Endodermal cell (in vitro differentiated cells): Measurements from ENCODE around the gene NBAS. TPM values are rescaled to one million over a fixed set of nuclear protein-coding genes. Genes with fewer than 3 reads are reported as not detected.

ENCODE experiments used
- DNase-seq: peaks from one replicate; pipeline ENCODE4 v3.0.0-alpha.2; 2017
- H3K27ac ChIP-seq: 2 replicates; pipeline ENCODE4 v1.5.1; 2013; ENCODE audit warnings: mild to moderate bottlenecking, low read depth, low read length, moderate library complexity
- H3K27me3 ChIP-seq: 2 replicates; pipeline ENCODE4 v1.6.1; 2013; ENCODE audit warnings: mild to moderate bottlenecking, low read length, moderate library complexity; ENCODE audit not compliant: insufficient read depth, control insufficient read depth, poor library complexity, severe bottlenecking
- H3K36me3 ChIP-seq: 2 replicates; pipeline ENCODE4 v1.7.0; 2013; ENCODE audit warnings: mild to moderate bottlenecking, low read length, moderate library complexity; ENCODE audit not compliant: control insufficient read depth, insufficient read depth
- H3K4me1 ChIP-seq: one replicate; pipeline ENCODE4 v1.7.0; 2013; ENCODE audit warnings: low read length; ENCODE audit not compliant: control insufficient read depth, insufficient read depth
- H3K4me3 ChIP-seq: 2 replicates; pipeline ENCODE4 v1.5.1; 2013; ENCODE audit warnings: mild to moderate bottlenecking, low read length, moderate library complexity
- H3K9ac ChIP-seq: 2 replicates; pipeline ENCODE4 v1.6.1; 2013; ENCODE audit warnings: mild to moderate bottlenecking, low read length, moderate library complexity; ENCODE audit not compliant: poor library complexity, severe bottlenecking; ENCODE audit errors: extremely low read depth
- H3K9me3 ChIP-seq: 2 replicates; pipeline ENCODE4 v1.6.1; 2013; ENCODE audit warnings: mild to moderate bottlenecking, low read length, moderate library complexity; ENCODE audit not compliant: control insufficient read depth
- H3K27ac Mint-ChIP-seq: 2 replicates; pipeline ENCODE4 v1.8.0; 2020; ENCODE audit warnings: mixed read lengths
- H3K27me3 Mint-ChIP-seq: 2 replicates; pipeline ENCODE4 v1.8.0; 2021; ENCODE audit warnings: mild to moderate bottlenecking, mixed read lengths; ENCODE audit not compliant: insufficient read depth
- H3K36me3 Mint-ChIP-seq: 2 replicates; pipeline ENCODE4 v1.8.0; 2020; ENCODE audit warnings: low read depth, mixed read lengths
- H3K4me1 Mint-ChIP-seq: 2 replicates; pipeline ENCODE4 v1.8.0; 2020; ENCODE audit warnings: mixed read lengths
- H3K4me3 Mint-ChIP-seq: 2 replicates; pipeline ENCODE4 v1.8.0; 2020; ENCODE audit warnings: mild to moderate bottlenecking, moderate library complexity, mixed read lengths
- H3K9me3 Mint-ChIP-seq: 2 replicates; pipeline ENCODE4 v1.8.0; 2020; ENCODE audit warnings: mild to moderate bottlenecking, mixed read lengths
- WGBS, 2 experiments: methylation state at CpG; one replicate each; pipeline versions ENCODE4 v1.1.5 to v1.1.7; 2013; ENCODE audit warnings: missing lambda C conversion rate in 2 of 2, mixed read lengths in 1 of 2; ENCODE audit not compliant: insufficient coverage in 1 of 2, insufficient read length in 1 of 2; 5-methylcytosine and 5-hydroxymethylcytosine counted together
- total RNA-seq, 2 donors: library from RNA; stranded (reverse); fragmentation: NEBNext Ultra II Directional in 1 of 2; extraction: Animal tissue kit (Norgen Biotek cat#: 25700) in 1 of 2; gene quantifications; 2 replicates in 1 of 2; 3 replicates in 1 of 2; pipeline ENCODE4 v1.2.1, GENCODE V29; 2021
- TF ChIP-seq, protein P1 (sequence below): fragments of 200-600 bp; sonication (generic); conservative IDR thresholded peaks from 2 replicates; pipeline ENCODE4 v1.5.0; 2021; ENCODE audit warnings: antibody characterized with exemption, mild to moderate bottlenecking

The NBAS gene
- total RNA-seq, 2 donors from 2014 or later = 47.4 to 54.7 TPM

DNA sequence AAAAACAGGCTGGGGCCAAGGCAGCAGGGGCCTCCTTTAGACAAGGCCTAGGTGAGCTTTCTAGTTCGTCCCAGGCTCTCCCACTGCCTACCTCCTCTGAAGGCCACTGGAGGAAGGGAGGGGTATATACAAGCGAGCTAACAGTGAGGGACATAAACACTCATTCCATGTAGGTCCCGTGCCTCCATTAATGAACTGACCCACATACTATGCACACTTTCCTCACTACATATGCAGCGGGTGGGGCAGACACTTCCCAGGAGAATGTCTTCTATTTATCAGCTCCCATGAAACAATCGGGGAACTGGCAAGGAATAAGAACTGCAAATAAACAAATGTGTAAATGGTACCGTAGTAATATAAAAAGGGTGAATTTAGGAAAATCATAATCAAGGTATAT, 336.5 kb downstream of the NBAS start:
- Histone ChIP-seq H3K9me3 (peaks cover 5% of the 10 kb centered on the region), H3K27ac (no peak overlapping the region), H3K36me3 (no peaks in the 10 kb centered on the region), H3K4me1 (no peaks in the 10 kb centered on the region), H3K9ac (no peak overlapping the region), H3K27me3 (no peaks in the 10 kb centered on the region), H3K4me3 (no peak overlapping the region)
- peaks cover 4% of the 10 kb centered on the region for H3K9me3 Mint-ChIP-seq
- no peak overlapping the region for H3K27ac Mint-ChIP-seq
- 89 to 96% methylated on average over 1 to 6 of the region's 6 CpGs for WGBS, 2 experiments
- TF ChIP-seq, protein P1, sequence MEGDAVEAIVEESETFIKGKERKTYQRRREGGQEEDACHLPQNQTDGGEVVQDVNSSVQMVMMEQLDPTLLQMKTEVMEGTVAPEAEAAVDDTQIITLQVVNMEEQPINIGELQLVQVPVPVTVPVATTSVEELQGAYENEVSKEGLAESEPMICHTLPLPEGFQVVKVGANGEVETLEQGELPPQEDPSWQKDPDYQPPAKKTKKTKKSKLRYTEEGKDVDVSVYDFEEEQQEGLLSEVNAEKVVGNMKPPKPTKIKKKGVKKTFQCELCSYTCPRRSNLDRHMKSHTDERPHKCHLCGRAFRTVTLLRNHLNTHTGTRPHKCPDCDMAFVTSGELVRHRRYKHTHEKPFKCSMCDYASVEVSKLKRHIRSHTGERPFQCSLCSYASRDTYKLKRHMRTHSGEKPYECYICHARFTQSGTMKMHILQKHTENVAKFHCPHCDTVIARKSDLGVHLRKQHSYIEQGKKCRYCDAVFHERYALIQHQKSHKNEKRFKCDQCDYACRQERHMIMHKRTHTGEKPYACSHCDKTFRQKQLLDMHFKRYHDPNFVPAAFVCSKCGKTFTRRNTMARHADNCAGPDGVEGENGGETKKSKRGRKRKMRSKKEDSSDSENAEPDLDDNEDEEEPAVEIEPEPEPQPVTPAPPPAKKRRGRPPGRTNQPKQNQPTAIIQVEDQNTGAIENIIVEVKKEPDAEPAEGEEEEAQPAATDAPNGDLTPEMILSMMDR = no peak
- no peak overlapping the region for H3K4me3 Mint-ChIP-seq
- no peaks in the 10 kb centered on the region for H3K27me3 Mint-ChIP-seq
- no peaks in the 10 kb centered on the region for H3K4me1 Mint-ChIP-seq
- no peak for DNase-seq
- peaks cover 15% of the 10 kb centered on the region for H3K36me3 Mint-ChIP-seq

DNA sequence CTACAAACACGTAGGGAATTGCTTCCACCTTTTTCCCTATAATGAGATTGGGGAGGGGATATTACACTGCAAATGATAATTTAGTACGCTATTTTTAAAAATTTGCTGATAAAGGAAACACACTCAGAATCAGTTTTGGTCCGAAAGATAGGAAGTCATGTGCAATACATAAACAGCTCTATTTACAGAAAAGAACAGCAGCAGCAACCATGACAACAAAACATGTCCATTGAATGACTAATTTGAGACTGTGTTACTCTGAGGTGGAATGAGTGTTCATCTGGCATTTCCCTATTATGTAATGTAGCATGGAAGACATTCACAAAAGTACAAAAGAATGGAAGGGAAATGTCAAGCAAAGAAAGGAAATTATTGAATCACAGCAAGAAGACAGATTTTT, 337.2 kb downstream of the NBAS start:
- H3K27me3 ChIP-seq = no peaks in the 10 kb centered on the region
- Mint-ChIP-seq H3K36me3 (peaks cover 16% of the 10 kb centered on the region), H3K4me1 (no peaks in the 10 kb centered on the region), H3K4me3 (no peak overlapping the region), H3K9me3 (peaks cover 4% of the 10 kb centered on the region), H3K27ac (no peak overlapping the region), H3K27me3 (no peaks in the 10 kb centered on the region)
- DNase-seq = no peak
- no peak overlapping the region for H3K27ac ChIP-seq
- H3K4me3 ChIP-seq = no peak overlapping the region
- TF ChIP-seq, protein P1 = no peak
- WGBS, 2 experiments = 100% methylated on average over 1 to 2 of the region's 3 CpGs
- H3K36me3 ChIP-seq = no peaks in the 10 kb centered on the region
- no peaks in the 10 kb centered on the region for H3K4me1 ChIP-seq
- peaks cover 5% of the 10 kb centered on the region for H3K9me3 ChIP-seq
- no peak overlapping the region for H3K9ac ChIP-seq

DNA sequence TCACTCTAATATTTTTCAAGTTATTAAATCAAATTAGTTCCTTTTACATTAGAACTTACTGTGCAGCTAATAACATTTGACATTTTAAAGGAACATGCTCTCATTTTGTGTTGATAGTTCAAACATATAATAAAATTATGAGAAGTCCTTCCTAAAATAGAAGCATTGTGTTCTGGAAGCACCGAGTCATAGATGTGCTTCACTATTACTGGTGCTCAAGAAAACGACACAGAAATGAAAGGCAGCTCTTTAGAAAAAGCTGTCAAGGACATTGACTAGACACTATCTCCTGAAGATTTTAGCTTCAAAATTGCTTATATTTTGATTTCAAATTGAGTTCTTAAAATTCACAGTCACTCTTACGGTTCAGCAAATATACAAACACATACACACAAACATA, 338.3 kb downstream of the NBAS start:
- DNase-seq = no peak
- Histone ChIP-seq H3K4me3 (no peak overlapping the region), H3K9me3 (peaks cover 5% of the 10 kb centered on the region), H3K4me1 (no peaks in the 10 kb centered on the region), H3K9ac (no peak overlapping the region), H3K36me3 (peaks cover 5% of the 10 kb centered on the region), H3K27me3 (no peaks in the 10 kb centered on the region), H3K27ac (no peak overlapping the region)
- H3K27me3 Mint-ChIP-seq = no peaks in the 10 kb centered on the region
- H3K4me1 Mint-ChIP-seq = no peaks in the 10 kb centered on the region
- no peak overlapping the region for H3K27ac Mint-ChIP-seq
- H3K9me3 Mint-ChIP-seq = peaks cover 4% of the 10 kb centered on the region
- H3K4me3 Mint-ChIP-seq = no peak overlapping the region
- H3K36me3 Mint-ChIP-seq = peaks cover 18% of the 10 kb centered on the region
- TF ChIP-seq, protein P1 = no peak
- WGBS, 2 experiments = 92 to 97% methylated on average over 2 to 3 of the region's 3 CpGs
